ENCODE data around the gene RUSC1. TPM values are rescaled to one million over a fixed set of nuclear protein-coding genes. Genes with fewer than 3 reads are reported as not detected.

Gene RUSC1
- total RNA-seq, 1 experiment from 2014 or later: 68.8 TPM

DNA sequence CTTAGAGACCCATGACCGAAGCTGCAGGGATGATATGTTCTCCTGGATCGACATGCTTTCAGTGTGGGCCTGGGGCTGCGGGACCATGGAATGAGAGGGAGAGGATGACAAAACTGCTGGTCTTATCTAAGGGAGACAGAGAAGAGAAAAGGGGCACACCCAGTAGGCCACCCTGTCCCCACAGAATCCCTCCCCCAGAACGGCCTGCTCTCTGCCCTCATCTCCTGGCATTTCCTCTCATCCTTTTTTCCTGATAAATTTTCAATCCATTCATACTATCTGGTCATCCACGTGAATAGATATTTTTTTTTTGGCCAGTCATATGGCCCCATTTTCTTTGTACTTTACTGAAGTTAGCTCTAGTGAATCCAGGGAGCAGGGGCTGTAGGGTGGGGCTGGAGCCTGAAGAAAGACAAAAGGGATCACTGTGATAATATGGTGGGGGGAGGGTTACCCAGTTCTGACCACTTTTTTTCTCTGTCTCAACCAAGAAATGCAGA is 19.3 kb upstream of the RUSC1 start, which contains the start of gene PKLR:
Gene PKLR, minus strand, starts transcription at position 97 of the 500 bp plus-strand sequence. Its CDS starts 43 bp downstream, at position 54.
- no peaks in the 10 kb centered on the region for H3K9me3 Mint-ChIP-seq
- TF ChIP-seq SMAD3 (CRISPR knock-in tag; IDR thresholded peaks at IDR 0.05; ENCODE audit: borderline replicate concordance) (no peak), OVOL2 (CRISPR knock-in tag; IDR thresholded peaks at IDR 0.05; ENCODE audit: borderline replicate concordance) (no peak), ZBTB21 (CRISPR knock-in tag; IDR thresholded peaks at IDR 0.05; ENCODE audit: borderline replicate concordance) (no peak)
- TF ChIP-seq, protein P1, sequence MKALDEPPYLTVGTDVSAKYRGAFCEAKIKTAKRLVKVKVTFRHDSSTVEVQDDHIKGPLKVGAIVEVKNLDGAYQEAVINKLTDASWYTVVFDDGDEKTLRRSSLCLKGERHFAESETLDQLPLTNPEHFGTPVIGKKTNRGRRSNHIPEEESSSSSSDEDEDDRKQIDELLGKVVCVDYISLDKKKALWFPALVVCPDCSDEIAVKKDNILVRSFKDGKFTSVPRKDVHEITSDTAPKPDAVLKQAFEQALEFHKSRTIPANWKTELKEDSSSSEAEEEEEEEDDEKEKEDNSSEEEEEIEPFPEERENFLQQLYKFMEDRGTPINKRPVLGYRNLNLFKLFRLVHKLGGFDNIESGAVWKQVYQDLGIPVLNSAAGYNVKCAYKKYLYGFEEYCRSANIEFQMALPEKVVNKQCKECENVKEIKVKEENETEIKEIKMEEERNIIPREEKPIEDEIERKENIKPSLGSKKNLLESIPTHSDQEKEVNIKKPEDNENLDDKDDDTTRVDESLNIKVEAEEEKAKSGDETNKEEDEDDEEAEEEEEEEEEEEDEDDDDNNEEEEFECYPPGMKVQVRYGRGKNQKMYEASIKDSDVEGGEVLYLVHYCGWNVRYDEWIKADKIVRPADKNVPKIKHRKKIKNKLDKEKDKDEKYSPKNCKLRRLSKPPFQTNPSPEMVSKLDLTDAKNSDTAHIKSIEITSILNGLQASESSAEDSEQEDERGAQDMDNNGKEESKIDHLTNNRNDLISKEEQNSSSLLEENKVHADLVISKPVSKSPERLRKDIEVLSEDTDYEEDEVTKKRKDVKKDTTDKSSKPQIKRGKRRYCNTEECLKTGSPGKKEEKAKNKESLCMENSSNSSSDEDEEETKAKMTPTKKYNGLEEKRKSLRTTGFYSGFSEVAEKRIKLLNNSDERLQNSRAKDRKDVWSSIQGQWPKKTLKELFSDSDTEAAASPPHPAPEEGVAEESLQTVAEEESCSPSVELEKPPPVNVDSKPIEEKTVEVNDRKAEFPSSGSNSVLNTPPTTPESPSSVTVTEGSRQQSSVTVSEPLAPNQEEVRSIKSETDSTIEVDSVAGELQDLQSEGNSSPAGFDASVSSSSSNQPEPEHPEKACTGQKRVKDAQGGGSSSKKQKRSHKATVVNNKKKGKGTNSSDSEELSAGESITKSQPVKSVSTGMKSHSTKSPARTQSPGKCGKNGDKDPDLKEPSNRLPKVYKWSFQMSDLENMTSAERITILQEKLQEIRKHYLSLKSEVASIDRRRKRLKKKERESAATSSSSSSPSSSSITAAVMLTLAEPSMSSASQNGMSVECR (CRISPR knock-in tag; IDR thresholded peaks at IDR 0.05; ENCODE audit: borderline replicate concordance): no peak
- TF ChIP-seq, protein P2, sequence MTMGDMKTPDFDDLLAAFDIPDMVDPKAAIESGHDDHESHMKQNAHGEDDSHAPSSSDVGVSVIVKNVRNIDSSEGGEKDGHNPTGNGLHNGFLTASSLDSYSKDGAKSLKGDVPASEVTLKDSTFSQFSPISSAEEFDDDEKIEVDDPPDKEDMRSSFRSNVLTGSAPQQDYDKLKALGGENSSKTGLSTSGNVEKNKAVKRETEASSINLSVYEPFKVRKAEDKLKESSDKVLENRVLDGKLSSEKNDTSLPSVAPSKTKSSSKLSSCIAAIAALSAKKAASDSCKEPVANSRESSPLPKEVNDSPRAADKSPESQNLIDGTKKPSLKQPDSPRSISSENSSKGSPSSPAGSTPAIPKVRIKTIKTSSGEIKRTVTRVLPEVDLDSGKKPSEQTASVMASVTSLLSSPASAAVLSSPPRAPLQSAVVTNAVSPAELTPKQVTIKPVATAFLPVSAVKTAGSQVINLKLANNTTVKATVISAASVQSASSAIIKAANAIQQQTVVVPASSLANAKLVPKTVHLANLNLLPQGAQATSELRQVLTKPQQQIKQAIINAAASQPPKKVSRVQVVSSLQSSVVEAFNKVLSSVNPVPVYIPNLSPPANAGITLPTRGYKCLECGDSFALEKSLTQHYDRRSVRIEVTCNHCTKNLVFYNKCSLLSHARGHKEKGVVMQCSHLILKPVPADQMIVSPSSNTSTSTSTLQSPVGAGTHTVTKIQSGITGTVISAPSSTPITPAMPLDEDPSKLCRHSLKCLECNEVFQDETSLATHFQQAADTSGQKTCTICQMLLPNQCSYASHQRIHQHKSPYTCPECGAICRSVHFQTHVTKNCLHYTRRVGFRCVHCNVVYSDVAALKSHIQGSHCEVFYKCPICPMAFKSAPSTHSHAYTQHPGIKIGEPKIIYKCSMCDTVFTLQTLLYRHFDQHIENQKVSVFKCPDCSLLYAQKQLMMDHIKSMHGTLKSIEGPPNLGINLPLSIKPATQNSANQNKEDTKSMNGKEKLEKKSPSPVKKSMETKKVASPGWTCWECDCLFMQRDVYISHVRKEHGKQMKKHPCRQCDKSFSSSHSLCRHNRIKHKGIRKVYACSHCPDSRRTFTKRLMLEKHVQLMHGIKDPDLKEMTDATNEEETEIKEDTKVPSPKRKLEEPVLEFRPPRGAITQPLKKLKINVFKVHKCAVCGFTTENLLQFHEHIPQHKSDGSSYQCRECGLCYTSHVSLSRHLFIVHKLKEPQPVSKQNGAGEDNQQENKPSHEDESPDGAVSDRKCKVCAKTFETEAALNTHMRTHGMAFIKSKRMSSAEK (CRISPR knock-in tag; IDR thresholded peaks at IDR 0.05; ENCODE audit: borderline replicate concordance): no peak
- no peaks in the 10 kb centered on the region for H3K36me3 Mint-ChIP-seq
- ATAC-seq (no peak), DNase-seq (ENCODE audit: low spot score) (no peak)
- peaks cover 20% of the 10 kb centered on the region for H3K4me1 Mint-ChIP-seq
- H3K27ac Mint-ChIP-seq: no peak within 1 kb of the TSS; the same call in 1 of the 2 replicates
- no peak within 1 kb of the TSS for H3K4me3 Mint-ChIP-seq
- ChIA-PET CTCF (interaction anchor here (1.1 to 1.5 kb wide), 4 partner anchors 22 to 51 kb away, joined by 4 to 9 read pairs (median 4); no protein-coding TSS in a partner anchor), POLR2A (no interaction called here)
- H3K27me3 Mint-ChIP-seq (ENCODE audit: low read depth): peaks cover 12% of the 10 kb centered on the region

DNA sequence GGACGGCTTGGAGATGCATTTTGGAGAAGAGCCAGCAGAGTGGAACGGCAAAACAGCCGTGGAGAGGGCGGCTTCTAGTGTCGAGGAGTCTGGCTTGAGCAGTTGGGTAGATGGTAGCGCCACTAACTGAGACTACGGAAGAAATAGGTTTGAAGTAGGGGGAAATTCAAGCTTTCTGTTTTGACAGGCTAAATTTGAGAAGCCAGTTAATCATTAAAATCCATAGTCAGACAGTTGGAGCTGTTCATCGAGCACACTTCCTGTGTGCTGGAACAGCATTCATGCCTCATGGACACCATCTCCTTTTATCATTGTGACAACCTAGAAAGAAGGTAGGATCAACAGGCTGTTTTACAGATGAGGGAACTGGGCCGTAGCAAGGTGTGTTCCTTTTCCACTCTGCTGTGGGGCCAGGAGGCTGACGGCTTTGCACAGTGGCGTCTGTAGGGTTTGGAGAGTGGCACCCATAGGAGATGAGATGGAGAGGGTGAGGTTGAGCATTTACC is 16.1 kb upstream of the RUSC1 start:
- Mint-ChIP-seq H3K27ac (peak overlapping the region; percentile 10; the same call in 1 of the 2 replicates), H3K4me3 (no peak overlapping the region), H3K9me3 (no peaks in the 10 kb centered on the region), H3K4me1 (peaks cover 16% of the 10 kb centered on the region), H3K36me3 (no peaks in the 10 kb centered on the region), H3K27me3 (ENCODE audit: low read depth) (no peaks in the 10 kb centered on the region)
- CTCF ChIA-PET: interaction anchor here (1.1 to 3.9 kb wide), 4 partner anchors 19 to 54 kb away, joined by 3 to 27 read pairs (median 5); no protein-coding TSS in a partner anchor
- POLR2A ChIA-PET: interaction anchor here (2.0 kb wide), 1 partner anchor 32 kb away, joined by 4 read pairs; the partner anchor contains the start of gene CLK2
- DNase-seq (ENCODE audit: low spot score): no peak
- no peak for ATAC-seq
- TF ChIP-seq SOX15 (CRISPR knock-in tag; IDR thresholded peaks at IDR 0.05) (no peak), ZNF232 (CRISPR knock-in tag; IDR thresholded peaks at IDR 0.05) (no peak), TEAD1 (CRISPR knock-in tag; IDR thresholded peaks at IDR 0.05) (no peak), TP53 (CRISPR knock-in tag; IDR thresholded peaks at IDR 0.05) (no peak), ZNF263 (CRISPR knock-in tag; IDR thresholded peaks at IDR 0.05; ENCODE audit: low read depth) (no peak), NR2C2 (CRISPR knock-in tag; IDR thresholded peaks at IDR 0.05) (no peak), IRF2 (CRISPR knock-in tag; IDR thresholded peaks at IDR 0.05; ENCODE audit: borderline replicate concordance, low read depth) (no peak), TEAD4 (CRISPR knock-in tag; IDR thresholded peaks at IDR 0.05) (no peak), ELF4 (CRISPR knock-in tag; IDR thresholded peaks at IDR 0.05; ENCODE audit: low read depth) (no peak)
- TF ChIP-seq, protein P3, sequence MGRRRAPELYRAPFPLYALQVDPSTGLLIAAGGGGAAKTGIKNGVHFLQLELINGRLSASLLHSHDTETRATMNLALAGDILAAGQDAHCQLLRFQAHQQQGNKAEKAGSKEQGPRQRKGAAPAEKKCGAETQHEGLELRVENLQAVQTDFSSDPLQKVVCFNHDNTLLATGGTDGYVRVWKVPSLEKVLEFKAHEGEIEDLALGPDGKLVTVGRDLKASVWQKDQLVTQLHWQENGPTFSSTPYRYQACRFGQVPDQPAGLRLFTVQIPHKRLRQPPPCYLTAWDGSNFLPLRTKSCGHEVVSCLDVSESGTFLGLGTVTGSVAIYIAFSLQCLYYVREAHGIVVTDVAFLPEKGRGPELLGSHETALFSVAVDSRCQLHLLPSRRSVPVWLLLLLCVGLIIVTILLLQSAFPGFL (CRISPR knock-in tag; IDR thresholded peaks at IDR 0.05; ENCODE audit: borderline replicate concordance): no peak
- TF ChIP-seq, protein P4, sequence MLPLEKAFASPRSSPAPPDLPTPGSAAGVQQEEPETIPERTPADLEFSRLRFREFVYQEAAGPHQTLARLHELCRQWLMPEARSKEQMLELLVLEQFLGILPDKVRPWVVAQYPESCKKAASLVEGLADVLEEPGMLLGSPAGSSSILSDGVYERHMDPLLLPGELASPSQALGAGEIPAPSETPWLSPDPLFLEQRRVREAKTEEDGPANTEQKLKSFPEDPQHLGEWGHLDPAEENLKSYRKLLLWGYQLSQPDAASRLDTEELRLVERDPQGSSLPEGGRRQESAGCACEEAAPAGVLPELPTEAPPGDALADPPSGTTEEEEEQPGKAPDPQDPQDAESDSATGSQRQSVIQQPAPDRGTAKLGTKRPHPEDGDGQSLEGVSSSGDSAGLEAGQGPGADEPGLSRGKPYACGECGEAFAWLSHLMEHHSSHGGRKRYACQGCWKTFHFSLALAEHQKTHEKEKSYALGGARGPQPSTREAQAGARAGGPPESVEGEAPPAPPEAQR (CRISPR knock-in tag; IDR thresholded peaks at IDR 0.05): no peak
- TF ChIP-seq, protein P5, sequence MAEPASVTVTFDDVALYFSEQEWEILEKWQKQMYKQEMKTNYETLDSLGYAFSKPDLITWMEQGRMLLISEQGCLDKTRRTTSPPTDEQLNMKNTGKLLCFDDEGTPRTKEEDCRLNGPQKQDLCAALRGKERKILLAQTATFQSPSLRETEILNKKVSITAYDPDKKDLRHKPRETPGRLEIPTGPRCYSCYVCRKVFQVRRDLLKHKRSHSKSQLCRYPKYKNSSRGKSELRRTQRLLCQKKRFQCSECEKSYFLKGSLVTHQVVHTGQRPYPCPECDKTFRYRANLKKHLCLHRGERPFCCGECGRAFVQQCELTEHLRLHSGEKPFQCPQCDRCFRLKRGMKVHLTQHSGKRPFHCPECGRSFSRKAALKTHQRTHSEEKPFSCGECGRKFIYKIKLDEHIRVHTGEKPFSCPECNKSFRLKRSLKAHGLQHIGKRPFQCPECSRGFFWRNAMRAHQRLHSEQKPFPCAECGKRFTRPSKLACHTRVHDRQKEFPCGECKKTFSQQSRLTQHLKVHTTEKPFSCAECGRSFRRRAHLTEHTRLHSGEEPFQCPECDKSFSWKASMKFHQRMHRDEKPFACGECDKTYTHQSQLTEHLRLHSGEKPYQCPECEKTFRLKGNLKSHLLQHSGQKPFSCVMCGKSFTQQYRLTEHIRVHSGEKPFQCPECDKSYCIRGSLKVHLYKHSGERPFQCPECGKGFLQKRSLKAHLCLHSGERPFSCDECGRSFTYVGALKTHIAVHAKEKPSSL (CRISPR knock-in tag; conservative IDR thresholded peaks at IDR 0.05): no peak
- TF ChIP-seq, protein P6, sequence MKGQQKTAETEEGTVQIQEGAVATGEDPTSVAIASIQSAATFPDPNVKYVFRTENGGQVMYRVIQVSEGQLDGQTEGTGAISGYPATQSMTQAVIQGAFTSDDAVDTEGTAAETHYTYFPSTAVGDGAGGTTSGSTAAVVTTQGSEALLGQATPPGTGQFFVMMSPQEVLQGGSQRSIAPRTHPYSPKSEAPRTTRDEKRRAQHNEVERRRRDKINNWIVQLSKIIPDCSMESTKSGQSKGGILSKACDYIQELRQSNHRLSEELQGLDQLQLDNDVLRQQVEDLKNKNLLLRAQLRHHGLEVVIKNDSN (CRISPR knock-in tag; IDR thresholded peaks at IDR 0.05): no peak
- TF ChIP-seq, protein P7, sequence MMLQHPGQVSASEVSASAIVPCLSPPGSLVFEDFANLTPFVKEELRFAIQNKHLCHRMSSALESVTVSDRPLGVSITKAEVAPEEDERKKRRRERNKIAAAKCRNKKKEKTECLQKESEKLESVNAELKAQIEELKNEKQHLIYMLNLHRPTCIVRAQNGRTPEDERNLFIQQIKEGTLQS (CRISPR knock-in tag; conservative IDR thresholded peaks at IDR 0.05): no peak

Measured in WTC11 (cell line).